Stimulated activated CD8-positive, alpha-beta memory T cell treated with anti-CD3 and anti-CD28 coated beads, Interleukin-15, amount 100 ng/mL, for 48 hours (primary cell): ENCODE results near the gene POU2AF2.
"Not testable (repeated sequence)": the region's sequence is repeated elsewhere in the genome, so short reads cannot be mapped to it uniquely, and the experiment has no call there.

Source experiments
- DNase-seq, 2 donors: peaks; one replicate each; pipeline ENCODE4 v3.0.0-alpha.2; 2020; ENCODE audit warnings: low read depth in 2 of 2

POU2AF2 gene

DNA sequence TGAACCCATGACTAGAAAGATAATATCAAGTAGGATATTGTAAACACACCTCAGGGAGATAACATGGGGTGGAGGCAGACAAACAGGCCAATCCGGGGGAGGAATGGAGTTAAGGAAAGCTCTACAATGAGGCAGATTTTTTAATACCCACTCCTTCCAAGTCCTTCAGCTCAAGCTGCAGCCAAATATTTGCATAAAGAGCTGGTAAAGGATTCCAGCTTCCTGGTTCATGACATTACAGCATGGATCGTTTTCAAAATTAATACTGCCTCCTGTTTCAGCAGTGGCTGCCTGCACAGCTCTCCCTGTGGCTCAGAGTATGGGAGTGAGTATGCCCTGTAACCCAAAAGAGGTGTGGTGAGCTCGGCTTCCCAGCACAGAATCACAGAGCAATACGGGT, 57.9 kb downstream of the POU2AF2 start:
- no peak for DNase-seq

DNA sequence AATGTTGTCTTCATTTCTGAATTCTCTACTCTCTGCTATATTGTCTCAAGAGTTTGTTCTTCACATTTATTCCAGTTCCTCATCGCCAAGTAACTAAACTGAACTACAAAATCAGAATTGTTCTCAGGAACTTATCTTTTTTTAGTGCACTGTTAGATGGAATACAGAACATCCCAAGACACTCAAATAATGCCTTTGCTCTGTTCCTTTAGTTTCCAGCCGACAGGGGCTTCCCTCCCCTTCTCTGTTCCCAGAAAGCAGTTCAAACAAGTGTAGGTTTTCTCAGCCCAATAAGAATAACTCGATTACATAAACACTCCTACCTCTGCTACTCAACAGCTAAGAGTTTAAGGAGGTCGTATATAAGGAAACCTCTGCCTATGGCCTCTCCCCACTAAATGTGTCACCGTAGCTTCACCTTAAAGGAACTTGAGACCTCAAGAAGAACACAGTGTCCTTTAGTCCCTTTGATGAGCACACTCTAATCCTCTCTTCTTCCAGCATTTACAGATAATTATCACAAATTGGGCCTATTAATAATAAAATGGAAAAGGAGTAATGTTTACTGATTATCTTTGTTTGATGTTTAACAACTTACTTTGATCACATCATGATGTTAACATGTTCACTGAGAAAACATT, 59.8 kb downstream of the POU2AF2 start:
- DNase-seq, result no peak

DNA sequence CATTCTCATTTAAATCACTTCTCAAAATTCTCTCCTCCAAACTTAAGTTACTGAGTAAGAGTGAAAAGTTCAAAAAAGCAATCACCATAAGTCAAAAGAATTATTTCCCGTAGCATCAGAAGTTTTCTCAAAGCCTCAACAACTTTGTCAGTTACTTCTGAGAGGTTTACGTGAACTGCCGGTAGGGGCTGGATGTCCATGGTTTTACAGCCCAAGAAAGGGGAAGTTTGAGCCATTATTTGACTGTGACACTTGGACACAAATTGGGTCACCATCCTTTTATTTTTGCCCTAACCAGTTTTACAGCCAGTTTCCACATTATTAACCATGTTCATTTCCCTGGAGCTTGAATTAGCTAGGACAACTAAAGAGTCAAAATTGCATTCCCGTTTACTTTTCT, 60.4 kb downstream of the POU2AF2 start:
- DNase-seq, result no peak

DNA sequence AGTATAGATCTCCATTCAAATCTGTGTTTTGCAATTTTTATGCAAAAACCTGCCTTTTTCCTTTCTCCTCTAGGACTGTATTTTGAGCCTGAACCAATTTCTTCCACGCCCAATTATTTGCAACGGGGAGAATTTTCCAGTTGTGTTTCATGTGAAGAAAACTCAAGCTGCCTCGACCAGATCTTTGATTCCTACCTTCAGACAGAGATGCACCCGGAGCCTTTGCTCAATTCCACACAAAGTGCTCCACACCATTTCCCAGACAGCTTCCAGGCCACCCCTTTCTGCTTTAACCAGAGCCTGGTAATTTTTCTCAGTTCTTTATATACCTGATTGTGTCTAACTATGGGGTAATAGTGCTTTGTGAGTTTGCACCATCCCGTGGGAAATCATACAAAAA, 60.8 kb downstream of the POU2AF2 start:
- DNase-seq, result no peak

DNA sequence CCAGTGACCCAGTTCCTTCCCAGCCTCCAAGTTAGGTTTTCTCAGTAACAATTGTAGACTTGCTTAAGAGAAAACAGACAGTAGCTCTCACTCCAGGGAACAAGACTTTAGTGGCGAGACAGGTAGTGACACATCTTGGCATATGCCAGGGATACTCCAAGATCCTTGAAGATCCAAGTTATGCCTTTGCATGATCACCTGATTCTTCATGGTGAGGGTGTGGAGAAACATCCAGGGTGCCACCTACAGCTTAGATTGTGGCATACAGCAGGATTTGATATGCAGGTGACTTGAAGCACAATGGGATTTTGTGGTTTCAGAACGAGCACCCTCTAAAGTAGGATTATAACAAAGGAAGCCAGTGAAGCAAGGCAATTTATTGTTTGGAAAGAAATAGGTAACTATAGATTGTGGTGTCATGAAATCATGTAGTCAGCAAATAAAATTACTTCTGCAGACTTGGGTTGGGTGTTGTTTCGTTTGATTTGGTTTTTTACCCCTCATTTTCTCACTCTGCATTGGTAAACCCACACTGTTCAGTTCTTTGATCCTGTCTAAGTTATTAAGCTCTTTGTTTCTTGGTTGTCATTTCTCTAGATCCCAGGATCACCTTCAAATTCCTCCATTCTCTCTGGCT, 62.1 kb downstream of the POU2AF2 start:
- DNase-seq, result no peak

DNA sequence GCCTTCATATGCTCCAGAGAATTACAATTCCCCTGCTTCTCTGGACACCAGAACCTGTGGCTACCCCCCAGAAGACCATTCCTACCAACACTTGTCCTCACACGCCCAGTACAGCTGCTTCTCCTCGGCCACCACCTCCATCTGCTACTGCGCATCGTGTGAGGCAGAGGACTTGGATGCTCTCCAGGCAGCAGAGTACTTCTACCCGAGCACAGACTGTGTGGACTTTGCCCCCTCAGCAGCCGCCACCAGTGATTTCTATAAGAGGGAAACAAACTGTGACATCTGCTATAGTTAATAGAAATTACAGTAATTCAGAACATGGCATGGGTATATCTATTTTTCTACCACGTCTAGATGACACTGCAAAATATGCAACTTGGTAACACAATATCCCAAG, 62.6 kb downstream of the POU2AF2 start:
- DNase-seq, result no peak

DNA sequence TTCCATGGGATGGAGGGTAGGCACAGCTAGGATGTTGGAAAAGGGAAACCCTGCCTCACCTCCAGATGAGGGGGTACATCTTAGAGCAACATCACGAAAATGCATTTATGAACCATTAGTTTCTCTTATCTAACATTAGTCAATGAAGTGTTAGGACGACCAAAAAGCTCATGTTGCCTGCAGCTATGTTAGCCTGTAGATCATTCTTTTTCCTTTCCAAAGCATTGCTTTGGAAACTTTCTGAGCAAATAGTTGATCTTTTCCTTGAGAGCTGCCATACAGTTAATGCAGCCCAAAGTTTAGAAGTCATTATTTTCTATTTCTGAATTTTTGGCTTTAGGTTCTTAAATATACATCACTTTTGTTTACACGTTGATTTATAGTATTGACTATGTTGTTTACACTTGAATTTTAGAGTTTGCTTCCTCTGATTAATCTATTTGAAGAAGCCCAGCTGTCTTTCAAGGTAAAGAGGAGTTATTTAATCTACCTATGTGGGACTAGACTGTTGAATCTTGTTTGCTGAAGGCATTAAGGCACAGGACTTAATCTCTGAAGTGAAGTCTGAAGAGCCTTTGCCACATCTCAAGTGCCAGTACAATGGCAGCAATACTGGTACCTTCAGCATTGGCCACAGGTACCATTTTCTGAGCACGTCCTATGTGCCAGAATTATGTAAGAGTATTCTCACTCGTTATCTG, 63.8 kb downstream of the POU2AF2 start:
- no peak for DNase-seq

DNA sequence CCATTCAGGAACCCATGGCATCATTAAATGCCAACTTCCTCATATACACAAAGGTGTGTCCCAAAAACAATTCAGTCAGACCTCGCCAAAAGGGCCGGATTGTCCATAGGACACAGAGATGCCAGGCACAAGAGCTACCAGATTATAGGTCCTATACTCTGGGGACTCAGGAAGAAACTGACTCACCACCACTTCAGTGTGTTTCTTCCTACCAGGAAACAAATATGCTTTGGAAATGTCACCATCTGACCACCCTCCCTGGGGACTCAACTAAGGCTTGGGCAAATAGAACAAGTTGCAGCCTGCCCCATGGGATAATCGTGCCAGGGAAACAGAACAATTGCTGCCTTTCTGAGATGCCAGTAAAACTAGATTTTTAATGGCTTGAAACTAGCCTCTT, 64.6 kb downstream of the POU2AF2 start:
- no peak for DNase-seq

DNA sequence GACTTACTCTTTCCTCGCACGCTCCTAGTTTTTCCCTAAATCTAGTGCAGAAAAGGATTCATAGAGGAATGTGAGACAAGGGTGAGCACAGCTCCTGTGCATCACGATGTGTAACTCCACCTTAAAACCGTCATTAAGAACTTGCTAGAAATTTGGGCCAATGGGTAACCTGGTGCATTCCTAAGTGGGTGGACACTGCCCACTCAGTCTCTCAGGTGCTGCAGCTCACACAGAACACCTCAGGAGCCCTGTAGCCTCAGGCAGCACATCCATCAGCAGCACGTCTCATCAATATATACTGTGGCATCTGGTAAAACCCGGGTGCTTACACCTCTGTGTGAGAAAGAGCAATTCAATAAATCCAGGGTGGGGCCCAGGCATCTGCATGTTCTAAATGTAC, 65.2 kb downstream of the POU2AF2 start:
- no peak for DNase-seq

DNA sequence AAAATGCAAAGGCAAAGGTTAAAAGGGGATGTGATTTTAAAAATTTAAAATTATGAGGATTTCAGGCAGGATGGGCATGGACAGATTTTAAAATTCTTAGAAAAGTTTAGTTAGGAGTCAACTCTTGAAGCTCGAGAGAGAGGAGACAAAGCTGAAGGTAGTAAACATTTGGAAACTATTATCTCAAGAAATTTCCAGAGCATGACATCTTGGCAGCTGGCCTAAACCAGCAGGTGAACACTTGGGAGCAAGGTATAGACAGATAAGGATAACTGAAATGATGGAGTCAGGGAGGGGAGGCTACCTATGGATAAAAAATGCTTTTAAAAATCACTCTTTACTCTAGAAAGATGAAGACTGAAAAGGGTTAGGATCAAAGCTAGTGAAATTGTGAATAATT, 66.6 kb downstream of the POU2AF2 start:
- no peak for DNase-seq

DNA sequence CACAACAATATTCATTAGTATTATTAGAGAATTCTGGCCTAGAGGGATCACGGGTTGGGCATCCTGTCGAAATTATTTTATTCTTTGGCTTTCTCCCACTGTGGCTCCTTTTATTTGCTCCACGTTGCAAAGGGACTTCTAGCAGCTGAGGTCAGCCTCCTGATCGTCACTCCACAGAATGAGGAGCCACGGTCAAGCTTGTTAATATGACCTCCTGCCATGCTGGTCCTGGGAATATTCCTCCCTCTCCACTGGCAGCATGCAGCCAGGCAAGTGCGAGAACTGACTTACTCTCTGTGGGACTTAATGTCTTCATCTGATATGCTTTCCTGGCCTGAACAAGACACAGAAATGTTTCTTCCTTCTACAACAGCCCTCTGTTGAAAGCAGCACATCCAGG, 73.8 kb downstream of the POU2AF2 start:
- DNase-seq, result no peak

DNA sequence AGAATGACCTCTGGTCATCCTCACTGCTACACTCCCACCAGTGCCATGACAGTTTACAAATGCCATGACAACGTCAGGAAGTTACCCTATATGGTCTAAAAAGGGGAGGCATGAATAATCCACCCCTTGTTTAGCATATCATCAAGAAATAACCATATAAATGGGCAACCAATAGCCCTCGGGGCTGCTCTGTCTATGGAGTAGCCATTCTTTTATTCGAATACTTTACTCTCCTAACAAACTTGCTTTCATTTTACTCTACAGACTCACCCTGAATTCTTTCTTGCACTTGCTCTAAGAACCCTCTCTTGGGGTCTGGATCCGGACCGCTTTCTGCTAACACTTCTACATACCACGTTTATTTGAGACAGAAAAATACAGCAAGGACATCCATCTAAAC, 74.7 kb downstream of the POU2AF2 start:
- not testable (repeated sequence) for DNase-seq

DNA sequence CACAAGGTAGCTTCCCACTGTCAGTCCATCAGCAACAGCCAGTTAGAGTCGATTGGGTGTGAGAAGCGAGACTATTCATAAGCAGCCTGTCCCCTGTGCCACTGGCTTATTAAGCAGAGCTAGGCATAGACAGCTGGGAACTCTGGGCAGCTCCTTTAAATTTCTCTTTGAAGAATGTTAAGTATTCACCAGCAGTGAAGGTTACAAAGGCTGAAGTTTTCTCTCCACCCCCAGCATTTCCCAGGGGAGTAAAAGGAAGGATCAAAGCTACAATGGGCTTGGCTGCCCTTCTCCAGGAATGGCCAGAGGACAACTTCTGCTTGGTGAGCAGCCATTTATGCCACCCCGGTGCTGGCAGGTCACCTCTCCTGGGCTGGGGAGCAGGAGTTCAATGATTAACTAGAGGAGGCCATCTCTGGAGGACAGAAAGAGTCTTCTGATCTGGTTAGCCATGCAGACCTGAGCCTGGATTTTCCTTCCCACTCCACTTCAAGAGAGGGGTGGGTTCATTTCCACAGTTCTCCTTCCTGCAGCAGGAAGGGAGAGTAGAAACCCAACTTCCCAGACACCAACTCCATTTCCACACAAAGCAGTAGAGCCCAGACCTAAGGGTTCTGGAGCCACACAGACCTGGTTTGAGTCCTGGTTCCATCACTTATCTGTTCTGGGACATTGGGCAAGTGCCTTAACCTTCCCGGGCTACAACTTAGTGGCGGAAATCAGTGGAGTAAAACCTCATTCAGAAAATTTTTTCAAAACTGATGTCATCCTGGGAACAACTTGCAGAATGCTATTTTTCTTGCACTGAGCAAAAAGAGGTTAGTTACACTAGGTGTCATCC, 75.4 kb downstream of the POU2AF2 start:
- DNase-seq, result no peak

DNA sequence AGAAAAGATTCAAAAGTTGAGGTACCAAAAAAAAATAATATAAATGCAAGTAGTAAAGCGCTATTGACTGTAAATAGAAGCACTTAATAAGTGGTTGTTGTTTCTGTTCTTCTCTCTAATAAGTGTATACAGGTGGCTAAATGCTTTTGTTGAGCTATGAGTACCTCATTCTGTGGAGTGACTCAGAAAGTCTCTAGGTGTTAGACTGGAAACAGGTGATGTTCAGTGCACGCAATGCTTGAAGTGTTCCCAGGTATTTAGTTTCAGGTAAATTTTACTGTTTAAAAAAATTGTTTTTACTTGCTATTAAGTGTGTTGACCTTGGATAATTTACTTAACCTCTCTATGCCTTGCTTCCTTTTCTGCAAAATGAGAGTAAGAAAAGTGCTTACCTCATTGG, 77.0 kb downstream of the POU2AF2 start:
- DNase-seq, result no peak

DNA sequence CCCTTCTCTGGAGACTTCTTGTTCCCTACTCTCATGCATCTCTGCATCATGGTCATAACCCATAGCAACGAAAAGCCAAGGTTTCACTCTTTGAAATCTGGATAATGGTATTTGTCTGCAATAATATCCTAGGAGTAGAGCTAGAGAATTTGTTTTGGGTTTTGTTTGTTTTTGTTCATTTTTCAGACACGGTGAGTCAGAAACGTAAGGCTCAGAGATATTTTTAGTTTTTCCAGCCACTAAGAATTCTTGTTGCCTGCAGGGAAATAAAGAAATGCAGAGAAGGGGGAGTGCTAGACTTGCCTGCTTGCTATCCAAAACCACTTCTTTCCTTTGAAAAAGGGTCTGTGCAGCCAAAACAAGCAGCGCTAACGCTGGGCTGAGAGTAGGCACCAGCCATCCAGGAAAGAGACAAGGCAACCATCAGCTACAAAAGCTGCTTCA, 78.8 kb downstream of the POU2AF2 start:
- DNase-seq, result no peak

DNA sequence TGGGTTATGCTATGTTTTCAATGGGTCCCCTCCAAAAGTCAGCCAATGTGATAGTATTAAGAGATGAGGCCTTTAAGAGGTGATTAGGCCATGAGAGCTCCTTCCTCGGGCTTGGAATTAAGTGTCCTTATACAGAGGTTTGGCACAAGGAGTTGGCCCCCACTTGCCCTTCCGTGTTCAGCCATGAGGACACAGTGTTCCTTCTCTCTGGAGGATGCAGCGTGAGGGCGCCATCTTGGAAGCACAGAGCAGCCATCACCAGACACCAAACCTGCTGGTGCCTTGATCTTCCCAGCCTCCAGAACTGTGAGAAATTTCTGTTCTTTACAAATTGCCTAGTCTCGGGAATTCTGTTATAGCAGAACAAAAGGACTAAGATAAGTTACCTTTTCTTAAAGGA, 79.7 kb downstream of the POU2AF2 start:
- no peak for DNase-seq

DNA sequence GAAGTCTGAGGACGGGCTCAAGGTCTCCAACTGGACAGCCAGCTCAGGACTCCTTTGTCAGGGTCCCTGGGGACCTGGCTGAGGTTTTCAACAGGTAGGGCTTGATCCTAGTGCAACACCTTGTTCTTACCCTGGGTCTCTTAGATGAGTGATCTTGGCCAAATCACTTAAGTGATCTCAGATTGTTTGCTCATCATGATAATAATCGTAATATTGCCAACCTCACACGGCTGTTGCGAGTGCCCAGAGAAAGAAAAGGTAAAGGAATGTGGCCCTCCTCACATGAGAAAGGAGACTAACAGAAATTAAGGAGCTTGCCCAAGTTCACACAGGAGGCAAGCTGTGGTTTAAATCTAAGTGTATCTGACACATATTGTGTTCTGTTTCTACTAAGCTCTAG, 81.3 kb downstream of the POU2AF2 start:
- DNase-seq, result no peak

DNA sequence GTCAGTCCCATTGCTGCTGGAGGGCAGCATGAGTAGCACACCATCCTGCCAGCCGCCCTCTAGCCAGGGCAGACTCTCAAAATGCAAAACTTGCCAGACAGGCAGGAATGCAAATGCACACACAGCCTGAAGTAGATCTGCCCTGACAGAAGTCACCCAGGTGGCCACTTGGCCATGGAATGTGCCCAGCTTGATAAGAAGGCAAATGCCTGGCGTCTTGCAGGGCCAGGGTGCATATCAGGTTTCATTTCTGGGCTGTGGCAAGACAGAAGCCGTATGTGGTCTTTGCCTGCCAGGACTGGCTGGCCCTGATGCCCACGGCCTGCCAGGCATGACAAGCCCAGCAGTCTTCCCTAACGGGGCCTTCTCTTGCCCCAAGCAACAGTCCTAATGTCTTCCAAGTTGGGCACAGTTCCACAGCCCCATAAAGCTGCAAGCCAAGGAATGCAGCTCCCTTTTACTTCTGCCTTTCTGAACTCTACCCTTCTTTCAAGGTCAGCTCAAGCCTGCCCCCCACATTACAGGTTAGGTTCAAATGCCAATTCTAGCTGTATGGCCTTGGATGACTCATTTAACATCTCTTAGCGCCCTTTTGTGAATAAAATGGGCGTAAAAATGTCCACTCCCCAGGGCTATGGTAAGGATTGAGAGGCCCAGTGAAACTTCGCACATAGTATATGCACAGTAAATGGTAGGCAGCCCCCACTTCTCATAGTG, 82.5 kb downstream of the POU2AF2 start:
- no peak for DNase-seq

DNA sequence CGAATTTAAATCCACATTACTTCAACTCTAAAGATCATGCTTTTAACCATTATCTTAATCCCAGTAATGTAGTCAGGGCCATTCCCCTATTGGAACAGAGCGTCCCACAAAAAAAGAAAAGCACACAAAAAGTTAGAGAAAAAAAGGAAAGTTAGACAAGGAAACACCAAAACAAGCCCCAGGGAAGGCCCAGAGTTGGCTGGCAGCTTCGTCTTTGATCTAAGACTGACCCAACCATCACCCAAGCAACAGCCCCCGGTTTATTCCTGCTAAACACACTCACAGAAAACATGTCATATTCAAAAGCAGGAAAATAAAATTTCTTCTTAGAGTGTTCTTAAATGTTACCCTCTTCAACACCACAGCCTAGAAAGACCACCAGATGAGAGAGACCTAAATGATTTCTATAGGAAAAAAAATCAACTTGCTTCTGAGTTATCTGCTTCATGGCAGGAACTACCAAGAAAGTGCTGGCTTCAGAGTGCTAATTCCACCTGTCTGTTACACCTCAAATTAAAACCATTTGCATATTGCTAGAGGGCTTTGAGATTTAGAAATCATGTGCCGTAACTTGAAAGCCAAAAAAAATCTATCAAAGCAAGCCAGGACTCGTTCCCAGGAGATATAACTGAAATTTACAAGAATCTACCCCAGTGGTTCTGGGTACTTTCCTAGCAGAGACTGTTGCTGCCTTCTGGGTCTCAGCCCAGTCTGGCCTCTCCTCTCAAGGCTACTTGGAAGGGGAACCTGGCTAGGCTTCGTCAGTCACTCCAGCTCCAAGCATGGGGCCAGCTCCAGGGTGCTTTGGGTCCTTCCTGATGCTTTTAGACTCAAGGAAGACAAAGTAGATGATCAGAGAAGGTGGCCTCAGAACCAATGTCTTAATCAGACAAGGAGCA, 84.0 kb downstream of the POU2AF2 start:
- no peak for DNase-seq

DNA sequence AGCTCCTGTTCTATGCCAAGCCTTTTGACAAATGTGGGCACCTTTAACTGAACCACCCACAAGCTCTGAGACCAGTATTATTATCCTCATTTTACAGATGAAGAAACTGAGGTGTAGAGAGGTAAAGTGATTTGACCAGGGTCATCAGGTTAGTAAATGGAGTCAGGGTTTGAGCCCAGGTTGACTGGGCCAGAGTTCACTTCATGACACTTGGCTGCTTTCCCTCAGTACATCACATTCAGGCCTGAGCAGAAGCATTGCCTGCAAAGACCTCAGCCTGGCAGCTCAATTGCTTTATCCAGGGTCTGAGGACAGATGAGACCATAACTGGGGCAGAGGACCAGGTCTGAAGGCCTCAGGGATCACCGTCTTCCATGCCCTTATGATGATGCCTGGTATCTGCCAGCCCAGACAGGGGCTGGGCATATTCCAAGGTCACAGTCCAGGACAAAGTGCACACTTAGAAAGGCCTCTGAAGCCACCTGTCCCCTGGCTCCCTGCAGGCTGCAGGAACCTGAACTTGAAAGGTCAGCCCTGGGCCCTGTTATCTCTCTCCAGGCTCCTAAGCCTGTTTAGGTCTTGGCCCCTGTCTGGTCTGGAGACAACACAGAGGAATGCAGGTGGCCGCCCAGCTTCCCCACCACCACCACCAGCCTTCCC, 84.8 kb downstream of the POU2AF2 start:
- DNase-seq, result no peak
